MM.1S (cell line): ENCODE results near the gene SORBS2.
"Not testable (repeated sequence)": the region's sequence is repeated elsewhere in the genome, so short reads cannot be mapped to it uniquely, and the experiment has no call there.

ENCODE experiments used
- DNase-seq: peaks from one replicate; pipeline ENCODE4 v3.0.0-alpha.2; 2015
- H2AFZ ChIP-seq: fragments of 300-600 bp; sonication (generic); 2 replicates; pipeline ENCODE4 v1.6.0; 2016; ENCODE audit warnings: antibody characterized with exemption, low read length
- H3F3A ChIP-seq: fragments of 300-600 bp; sonication (generic); 2 replicates; pipeline ENCODE4 v1.6.1; 2016; ENCODE audit warnings: mild to moderate bottlenecking, antibody characterized with exemption, low read length, moderate library complexity, mixed read lengths; ENCODE audit not compliant: insufficient read depth
- H3K27ac ChIP-seq: fragments of 300-600 bp; sonication (generic); 2 replicates; pipeline ENCODE4 v1.5.1; 2016; ENCODE audit warnings: mild to moderate bottlenecking, low read length
- H3K27me3 ChIP-seq: fragments of 300-600 bp; sonication (generic); replicated peaks from 2 replicates; pipeline ENCODE4 v1.6.0; 2016; ENCODE audit warnings: low read length; ENCODE audit not compliant: insufficient read depth
- H3K36me3 ChIP-seq: fragments of 300-600 bp; sonication (generic); replicated peaks from 2 replicates; pipeline ENCODE4 v1.6.1; 2016; ENCODE audit warnings: mild to moderate bottlenecking, low read length, mixed read lengths; ENCODE audit not compliant: insufficient read depth
- H3K4me1 ChIP-seq: fragments of 300-600 bp; sonication (generic); 2 replicates; pipeline ENCODE4 v1.6.1; 2016; ENCODE audit warnings: low read length, mixed read lengths
- H3K4me2 ChIP-seq: fragments of 300-600 bp; sonication (generic); 2 replicates; pipeline ENCODE4 v1.6.0; 2016; ENCODE audit warnings: low read depth, low read length
- H3K4me3 ChIP-seq: fragments of 300-600 bp; sonication (generic); 2 replicates; pipeline ENCODE4 v1.5.1; 2016; ENCODE audit warnings: low read length, mixed read lengths
- H3K79me2 ChIP-seq: fragments of 300-600 bp; sonication (generic); 2 replicates; pipeline ENCODE4 v1.6.1; 2016; ENCODE audit warnings: mixed run types, low read length, mixed read lengths
- H3K9ac ChIP-seq: fragments of 300-600 bp; sonication (generic); 2 replicates; pipeline ENCODE4 v1.6.1; 2016; ENCODE audit warnings: low read length, mixed read lengths
- H3K9me2 ChIP-seq: fragments of 300-600 bp; sonication (generic); replicated peaks from 2 replicates; pipeline ENCODE4 v1.6.1; 2016; ENCODE audit warnings: mild to moderate bottlenecking, low read length, mixed read lengths; ENCODE audit not compliant: insufficient read depth
- H3K9me3 ChIP-seq: fragments of 300-600 bp; sonication (generic); replicated peaks from 2 replicates; pipeline ENCODE4 v1.6.1; 2016; ENCODE audit warnings: mild to moderate bottlenecking, low read length, mixed read lengths; ENCODE audit not compliant: insufficient read depth
- H4K20me1 ChIP-seq: fragments of 300-600 bp; sonication (generic); 2 replicates; pipeline ENCODE4 v1.6.1; 2016; ENCODE audit warnings: mild to moderate bottlenecking, low read length, moderate library complexity, mixed read lengths; ENCODE audit not compliant: insufficient read depth
- EZH2 ChIP-seq: fragments of 300-600 bp; sonication (generic); optimal IDR thresholded peaks from 2 replicates; pipeline ENCODE3; 2017; ENCODE audit warnings: low read depth, mild to moderate bottlenecking, antibody characterized with exemption, low read length, mixed read lengths
- EZH2phosphoT487 ChIP-seq: fragments of 300-600 bp; sonication (generic); IDR thresholded peaks from 2 replicates; pipeline ENCODE4 v1.6.1; 2018; ENCODE audit warnings: antibody characterized with exemption, low read length
- TF ChIP-seq, protein P1 (sequence below): fragments of 300-600 bp; sonication (generic); IDR thresholded peaks from 2 replicates; pipeline ENCODE4 v1.5.1; 2016; ENCODE audit warnings: antibody characterized with exemption, low read length, mixed read lengths

SORBS2 gene

DNA sequence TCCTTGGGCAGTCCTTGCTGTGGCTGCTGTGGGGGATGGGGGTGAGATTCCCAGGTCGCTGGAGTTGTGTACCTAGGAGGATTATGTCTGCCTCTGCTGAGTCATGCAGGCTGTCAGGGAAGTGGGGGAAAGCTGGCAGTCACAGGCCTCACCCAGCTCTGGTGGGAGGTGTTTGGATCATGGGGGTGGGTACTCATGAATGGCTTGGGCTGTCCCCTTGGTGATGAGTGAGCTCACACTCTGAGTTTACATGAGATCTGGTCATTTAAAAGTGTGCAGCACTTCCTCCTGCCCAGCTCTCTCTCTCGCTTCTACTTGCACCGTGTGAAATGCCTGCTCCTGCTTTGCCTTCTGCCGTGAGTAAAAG lies 252.1 kb downstream of the SORBS2 start:
- H3K4me2 ChIP-seq, result no peak overlapping the region
- H3F3A ChIP-seq, result no peaks in the 10 kb centered on the region
- H3K9me2 ChIP-seq, result no peaks in the 10 kb centered on the region
- no peak overlapping the region for H3K27ac ChIP-seq
- no peak overlapping the region for H3K9ac ChIP-seq
- no peak overlapping the region for H2AFZ ChIP-seq
- no peaks in the 10 kb centered on the region for H3K79me2 ChIP-seq
- DNase-seq, result no peak
- H4K20me1 ChIP-seq, result no peaks in the 10 kb centered on the region
- no peaks in the 10 kb centered on the region for H3K4me1 ChIP-seq
- H3K9me3 ChIP-seq, result no peaks in the 10 kb centered on the region
- H3K27me3 ChIP-seq, result no peaks in the 10 kb centered on the region
- no peaks in the 10 kb centered on the region for H3K36me3 ChIP-seq
- TF ChIP-seq, protein P1, sequence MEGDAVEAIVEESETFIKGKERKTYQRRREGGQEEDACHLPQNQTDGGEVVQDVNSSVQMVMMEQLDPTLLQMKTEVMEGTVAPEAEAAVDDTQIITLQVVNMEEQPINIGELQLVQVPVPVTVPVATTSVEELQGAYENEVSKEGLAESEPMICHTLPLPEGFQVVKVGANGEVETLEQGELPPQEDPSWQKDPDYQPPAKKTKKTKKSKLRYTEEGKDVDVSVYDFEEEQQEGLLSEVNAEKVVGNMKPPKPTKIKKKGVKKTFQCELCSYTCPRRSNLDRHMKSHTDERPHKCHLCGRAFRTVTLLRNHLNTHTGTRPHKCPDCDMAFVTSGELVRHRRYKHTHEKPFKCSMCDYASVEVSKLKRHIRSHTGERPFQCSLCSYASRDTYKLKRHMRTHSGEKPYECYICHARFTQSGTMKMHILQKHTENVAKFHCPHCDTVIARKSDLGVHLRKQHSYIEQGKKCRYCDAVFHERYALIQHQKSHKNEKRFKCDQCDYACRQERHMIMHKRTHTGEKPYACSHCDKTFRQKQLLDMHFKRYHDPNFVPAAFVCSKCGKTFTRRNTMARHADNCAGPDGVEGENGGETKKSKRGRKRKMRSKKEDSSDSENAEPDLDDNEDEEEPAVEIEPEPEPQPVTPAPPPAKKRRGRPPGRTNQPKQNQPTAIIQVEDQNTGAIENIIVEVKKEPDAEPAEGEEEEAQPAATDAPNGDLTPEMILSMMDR, result no peak
- no peak for TF ChIP-seq EZH2phosphoT487
- no peak for TF ChIP-seq EZH2
- H3K4me3 ChIP-seq, result no peak overlapping the region

GRCh38 chr4:185559251-185559914 lies 252.6 kb downstream of the SORBS2 start:
- not testable (repeated sequence) for H3K9me3 ChIP-seq, H3K36me3 ChIP-seq, H3K27me3 ChIP-seq, H2AFZ ChIP-seq, H3K9ac ChIP-seq, H3K4me2 ChIP-seq, DNase-seq, H3K27ac ChIP-seq, H3F3A ChIP-seq, H3K79me2 ChIP-seq, H4K20me1 ChIP-seq, H3K9me2 ChIP-seq, H3K4me1 ChIP-seq, H3K4me3 ChIP-seq

DNA sequence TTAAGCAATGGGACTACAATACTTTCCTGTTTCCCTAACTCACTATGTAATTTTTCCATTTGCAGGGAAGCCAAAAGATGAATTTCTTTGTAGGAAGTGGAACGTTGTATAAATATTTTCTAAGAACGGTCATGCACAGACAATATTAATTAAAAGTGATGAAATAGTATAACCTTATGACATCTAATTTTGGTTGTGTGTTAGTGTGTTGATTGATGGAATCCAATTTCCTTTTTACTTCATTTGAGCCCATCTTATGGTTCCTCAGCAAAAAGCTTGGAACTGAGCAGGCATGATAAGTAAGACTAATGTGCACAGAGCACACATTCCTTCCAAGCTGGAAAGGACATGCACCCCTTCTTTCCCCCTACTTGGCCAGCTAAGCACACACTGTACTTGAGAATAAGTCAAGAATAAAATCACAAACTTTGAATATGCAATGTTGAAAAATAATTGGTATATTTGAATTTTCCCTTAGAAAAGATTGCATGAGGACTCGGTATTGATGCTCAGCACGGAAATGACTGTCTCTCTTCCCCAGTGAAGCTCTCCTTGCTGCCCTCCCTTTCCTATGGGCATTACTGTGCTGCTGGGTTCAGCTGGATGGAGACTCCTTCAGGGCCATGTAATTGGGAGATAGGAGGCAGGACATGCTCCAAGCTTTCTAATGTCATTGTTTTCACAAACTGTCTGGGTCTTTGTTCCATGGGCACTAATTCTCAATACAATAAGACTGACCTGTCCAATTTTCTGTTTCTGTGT lies 257.4 kb downstream of the SORBS2 start:
- Histone ChIP-seq H3K27ac (no peak overlapping the region), H3K4me3 (no peak overlapping the region), H4K20me1 (no peaks in the 10 kb centered on the region), H3K4me1 (no peaks in the 10 kb centered on the region), H3K4me2 (no peak overlapping the region), H3K9ac (no peak overlapping the region), H2AFZ (no peak overlapping the region), H3K79me2 (no peaks in the 10 kb centered on the region), H3K9me2 (no peaks in the 10 kb centered on the region), H3K27me3 (no peaks in the 10 kb centered on the region), H3K36me3 (no peaks in the 10 kb centered on the region), H3K9me3 (no peaks in the 10 kb centered on the region), H3F3A (no peaks in the 10 kb centered on the region)
- DNase-seq, result no peak
- TF ChIP-seq EZH2phosphoT487, result no peak

- H4K20me1 ChIP-seq, result no peaks in the 10 kb centered on the region
- TF ChIP-seq EZH2 (no peak), EZH2phosphoT487 (no peak)
- TF ChIP-seq, protein P1, result no peak
- H3K4me1 ChIP-seq, result no peaks in the 10 kb centered on the region
- H3K27me3 ChIP-seq, result no peaks in the 10 kb centered on the region
- no peak overlapping the region for H3K27ac ChIP-seq
- H3K79me2 ChIP-seq, result no peaks in the 10 kb centered on the region
- H3K4me3 ChIP-seq, result no peak overlapping the region
- H3F3A ChIP-seq, result no peaks in the 10 kb centered on the region
- H2AFZ ChIP-seq, result no peak overlapping the region
- no peak overlapping the region for H3K4me2 ChIP-seq
- H3K9me2 ChIP-seq, result no peaks in the 10 kb centered on the region
- no peak for DNase-seq
- H3K36me3 ChIP-seq, result no peaks in the 10 kb centered on the region
- no peak overlapping the region for H3K9ac ChIP-seq
- H3K9me3 ChIP-seq, result no peaks in the 10 kb centered on the region
Measured at GRCh38 chr4:185552254-185552653, 259.7 kb downstream of the SORBS2 start.
